Osteocyte (in vitro differentiated cells): ENCODE data around the gene DPY19L1. TPM values are rescaled to one million over a fixed set of nuclear protein-coding genes. Genes with fewer than 3 reads are reported as not detected.

Experiments used
- DNase-seq: peaks from one replicate; pipeline ENCODE4 v3.0.0; 2021; ENCODE audit warnings: mixed read lengths; ENCODE audit not compliant: unreplicated experiment; ENCODE audit errors: extremely low spot score
- H3K27ac Mint-ChIP-seq: one replicate; pipeline ENCODE4 v1.8.0; 2021; ENCODE audit warnings: mild to moderate bottlenecking, mixed read lengths; ENCODE audit not compliant: unreplicated experiment
- H3K27me3 Mint-ChIP-seq: one replicate; pipeline ENCODE4 v1.8.0; 2021; ENCODE audit warnings: mixed read lengths; ENCODE audit not compliant: unreplicated experiment
- H3K36me3 Mint-ChIP-seq: one replicate; pipeline ENCODE4 v1.8.0; 2021; ENCODE audit warnings: mixed read lengths; ENCODE audit not compliant: unreplicated experiment
- H3K4me1 Mint-ChIP-seq: one replicate; pipeline ENCODE4 v1.8.0; 2021; ENCODE audit warnings: mixed read lengths; ENCODE audit not compliant: unreplicated experiment
- H3K4me3 Mint-ChIP-seq: one replicate; pipeline ENCODE4 v1.8.0; 2021; ENCODE audit warnings: mild to moderate bottlenecking, moderate library complexity, mixed read lengths; ENCODE audit not compliant: unreplicated experiment
- H3K9me3 Mint-ChIP-seq: one replicate; pipeline ENCODE4 v1.8.0; 2021; ENCODE audit warnings: mixed read lengths; ENCODE audit not compliant: unreplicated experiment
- CTCF ChIP-seq: fragments of 200-600 bp; sonication (generic); IDR thresholded peaks from 2 replicates; pipeline ENCODE4 v1.5.0; 2021; ENCODE audit warnings: antibody characterized with exemption, mild to moderate bottlenecking, moderate library complexity
- total RNA-seq: library from RNA; stranded (reverse); gene quantifications from 2 replicates; pipeline ENCODE4 v1.2.1, GENCODE V29; 2021

The DPY19L1 gene
- total RNA-seq, 1 donor from 2014 or later: 39.3 TPM

- peaks cover 11% of the 10 kb centered on the region for H3K36me3 Mint-ChIP-seq
Observed at GRCh38 chr7:35015346-35015859, 21.9 kb downstream of the DPY19L1 start.

GRCh38 chr7:35012160-35012559, 25.1 kb downstream of the DPY19L1 start:
- Mint-ChIP-seq H3K36me3 (peaks cover 15% of the 10 kb centered on the region), H3K27me3 (no peaks in the 10 kb centered on the region), H3K4me1 (no peaks in the 10 kb centered on the region), H3K4me3 (no peak overlapping the region), H3K9me3 (no peaks in the 10 kb centered on the region), H3K27ac (no peak overlapping the region)
- no peak for TF ChIP-seq CTCF
- no peak for DNase-seq

More at GRCh38 chr7:35015346-35015859, 21.9 kb downstream of the DPY19L1 start:
- Mint-ChIP-seq H3K4me1 (no peaks in the 10 kb centered on the region), H3K9me3 (no peaks in the 10 kb centered on the region), H3K27me3 (no peaks in the 10 kb centered on the region), H3K27ac (no peak overlapping the region), H3K4me3 (no peak overlapping the region)
- no peak for TF ChIP-seq CTCF
- DNase-seq: no peak

- no peaks in the 10 kb centered on the region for H3K4me1 Mint-ChIP-seq
- DNase-seq: no peak
- peaks cover 11% of the 10 kb centered on the region for H3K36me3 Mint-ChIP-seq
- no peaks in the 10 kb centered on the region for H3K27me3 Mint-ChIP-seq
- no peak overlapping the region for H3K27ac Mint-ChIP-seq
- TF ChIP-seq CTCF: no peak
- no peaks in the 10 kb centered on the region for H3K9me3 Mint-ChIP-seq
- H3K4me3 Mint-ChIP-seq: no peak overlapping the region
Observed at GRCh38 chr7:35011085-35011484, 26.2 kb downstream of the DPY19L1 start.

- no peaks in the 10 kb centered on the region for H3K9me3 Mint-ChIP-seq
- no peak for DNase-seq
- H3K27me3 Mint-ChIP-seq: no peaks in the 10 kb centered on the region
- H3K27ac Mint-ChIP-seq: no peak overlapping the region
- peaks cover 9% of the 10 kb centered on the region for H3K36me3 Mint-ChIP-seq
- no peak overlapping the region for H3K4me3 Mint-ChIP-seq
- TF ChIP-seq CTCF: no peak
- H3K4me1 Mint-ChIP-seq: peaks cover 25% of the 10 kb centered on the region
Observed at GRCh38 chr7:35007768-35008167, 29.5 kb downstream of the DPY19L1 start.

GRCh38 chr7:35004531-35005095, 32.7 kb downstream of the DPY19L1 start:
- peak overlapping the region; percentile 94 for H3K27ac Mint-ChIP-seq
- peaks cover 29% of the 10 kb centered on the region for H3K4me1 Mint-ChIP-seq
- H3K9me3 Mint-ChIP-seq: peaks cover 5% of the 10 kb centered on the region
- no peak for DNase-seq
- H3K36me3 Mint-ChIP-seq: peaks cover 9% of the 10 kb centered on the region
- H3K4me3 Mint-ChIP-seq: no peak overlapping the region
- no peaks in the 10 kb centered on the region for H3K27me3 Mint-ChIP-seq
- TF ChIP-seq CTCF: no peak
